NK-92 treated with Interleukin-12 subunit alpha and Interleukin-12 subunit beta, amount 100 ng/mL, for 24 hours (cell line): Measurements from ENCODE around the gene NEK6.

ENCODE experiments used
- DNase-seq: peaks from one replicate; lab custom pipeline; 2025; lab: John Stamatoyannopoulos, UW

NEK6 gene

GRCh38 chr9:124261736-124262648 lies 4.2 kb downstream of the NEK6 start:
- no peak for DNase-seq

- no peak for DNase-seq
These were observed 4.9 kb downstream of the NEK6 start for GRCh38 chr9:124262649-124262972.

GRCh38 chr9:124263213-124263612 lies 5.5 kb downstream of the NEK6 start:
- no peak for DNase-seq

GRCh38 chr9:124263800-124264426 lies 6.2 kb downstream of the NEK6 start:
- no peak for DNase-seq

DNA sequence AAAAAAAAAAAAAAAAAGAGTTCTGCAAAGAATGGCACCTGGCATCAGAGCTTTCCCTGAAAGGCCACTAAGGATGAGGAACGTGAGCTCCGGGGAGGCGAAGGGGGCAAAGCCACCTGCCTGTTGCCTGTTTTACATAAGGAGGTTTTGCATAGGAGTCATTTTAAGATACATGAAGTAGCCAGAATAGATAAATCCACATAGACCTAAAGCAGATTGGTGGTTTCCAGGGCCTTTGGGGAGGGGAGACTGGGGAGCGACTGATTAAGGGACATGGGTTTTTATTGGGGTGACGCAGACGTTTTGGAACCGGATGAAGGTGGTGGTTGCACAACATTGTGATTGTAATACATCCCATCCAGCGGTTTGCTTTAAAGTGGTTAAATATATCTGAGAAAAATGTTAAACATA lies 7.1 kb downstream of the NEK6 start:
- DNase-seq: no peak

DNA sequence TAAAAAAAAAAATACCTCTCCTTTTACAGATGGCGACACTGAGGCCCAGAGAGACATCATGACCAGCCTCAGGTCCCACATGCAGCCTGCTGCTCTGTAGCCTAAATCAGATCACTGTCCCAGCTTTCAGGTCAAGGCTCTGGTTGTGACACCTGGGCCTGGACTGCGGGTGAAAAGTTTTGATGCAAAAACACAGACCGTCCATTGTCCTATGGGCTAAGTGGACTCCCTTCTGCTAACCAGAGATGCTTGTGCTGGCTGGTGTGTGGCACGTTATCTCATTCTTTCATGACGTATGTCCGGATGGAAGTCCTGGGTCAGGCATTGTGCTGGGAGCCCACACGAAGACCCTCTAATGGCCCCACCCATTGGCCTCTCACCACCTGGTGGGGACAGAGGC lies 7.8 kb downstream of the NEK6 start:
- DNase-seq: no peak

DNA sequence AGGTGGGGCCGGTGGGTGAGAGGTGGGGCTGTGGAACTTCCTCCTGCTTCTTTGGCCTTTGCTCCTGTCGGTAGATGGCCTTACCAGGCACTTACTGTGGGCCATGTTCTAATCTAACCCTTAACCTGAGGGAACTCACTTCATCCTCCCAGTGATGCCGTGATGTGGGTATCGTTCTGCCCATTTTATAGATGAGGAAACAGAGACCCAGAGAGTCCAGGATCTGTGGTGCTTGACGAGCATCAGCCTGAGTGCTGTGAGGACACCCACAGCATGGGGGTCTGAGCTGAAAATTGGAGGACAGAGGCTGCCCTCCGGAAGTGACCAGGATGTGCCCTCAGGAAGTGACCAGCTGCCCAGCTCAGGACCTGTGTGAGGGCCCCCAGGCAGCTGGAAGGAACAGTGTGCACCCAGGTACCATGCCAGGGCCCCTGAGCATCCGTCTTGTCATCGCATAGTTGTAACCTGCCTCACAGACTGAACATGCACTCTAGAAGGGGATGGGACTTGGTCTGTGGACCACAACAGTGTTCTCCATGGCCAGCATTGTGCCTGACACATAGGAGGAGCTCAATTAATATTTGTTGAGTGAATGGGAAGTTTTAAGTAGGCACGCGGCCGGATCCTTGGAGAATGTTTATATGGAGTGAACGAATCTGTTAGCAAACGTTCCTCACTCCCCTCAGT lies 8.5 kb downstream of the NEK6 start:
- no peak for DNase-seq

DNA sequence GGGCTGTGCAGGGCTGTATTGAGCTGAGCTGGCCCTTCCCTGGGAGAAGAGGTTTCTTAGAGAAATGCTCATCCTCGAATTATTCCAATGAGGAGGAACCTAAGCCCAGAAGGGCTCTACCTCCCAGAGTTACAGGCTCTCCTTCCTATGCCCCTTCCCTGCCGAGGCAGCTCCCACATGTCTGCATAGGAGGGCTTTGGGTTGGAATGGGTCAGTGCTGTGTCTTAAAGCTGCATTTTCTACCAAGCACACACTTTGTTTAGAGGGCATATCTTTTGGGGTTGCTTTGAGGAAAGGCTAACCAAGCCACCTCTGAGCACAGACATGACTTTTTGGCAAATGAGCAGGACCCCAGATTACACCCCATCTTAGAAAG lies 9.1 kb downstream of the NEK6 start:
- DNase-seq: no peak

DNA sequence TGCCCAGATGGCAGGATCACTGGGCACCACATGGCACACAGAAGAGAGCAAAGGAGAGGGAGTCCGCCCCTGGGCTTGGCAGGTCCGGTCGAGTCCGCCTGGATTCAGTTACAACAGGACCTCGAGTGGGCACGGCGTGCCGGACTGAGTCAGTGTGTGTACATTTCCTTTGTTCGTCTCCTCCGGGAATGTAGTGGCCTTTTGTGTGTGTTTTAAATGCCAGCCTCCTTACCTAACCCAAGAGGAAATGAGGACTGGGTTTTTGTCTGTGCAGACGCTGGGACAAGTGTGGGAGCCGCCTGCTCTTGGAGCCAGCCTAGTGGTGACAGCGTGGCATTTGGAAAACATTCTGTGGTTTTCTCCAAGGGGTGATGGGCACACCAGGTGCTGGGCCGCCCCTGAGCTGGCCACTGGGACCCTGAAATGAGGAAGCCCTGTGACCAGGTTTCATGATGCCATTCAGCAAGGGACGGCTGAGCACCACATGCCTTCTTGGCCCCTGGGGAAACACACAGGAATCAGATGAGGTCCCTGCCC lies 9.6 kb downstream of the NEK6 start:
- DNase-seq: no peak

DNA sequence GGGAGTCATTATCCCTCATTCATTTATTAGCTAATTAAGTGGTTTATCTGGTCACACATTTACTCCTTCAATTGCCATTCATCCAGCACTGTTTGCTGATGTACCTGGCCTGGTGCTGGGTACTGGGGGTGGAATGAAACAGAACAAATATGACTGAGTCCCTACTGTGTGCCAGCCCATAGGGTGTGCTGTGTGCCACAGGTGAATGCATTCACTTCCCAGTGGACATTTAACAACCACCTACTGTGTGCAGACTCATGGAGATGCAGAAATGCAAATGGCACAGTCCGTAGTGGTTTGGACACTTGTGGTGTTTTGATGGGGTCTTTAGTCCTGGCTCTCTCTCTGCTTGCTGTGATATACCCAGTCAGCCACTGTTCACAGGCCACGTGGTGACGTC lies 10.5 kb downstream of the NEK6 start:
- no peak for DNase-seq

DNA sequence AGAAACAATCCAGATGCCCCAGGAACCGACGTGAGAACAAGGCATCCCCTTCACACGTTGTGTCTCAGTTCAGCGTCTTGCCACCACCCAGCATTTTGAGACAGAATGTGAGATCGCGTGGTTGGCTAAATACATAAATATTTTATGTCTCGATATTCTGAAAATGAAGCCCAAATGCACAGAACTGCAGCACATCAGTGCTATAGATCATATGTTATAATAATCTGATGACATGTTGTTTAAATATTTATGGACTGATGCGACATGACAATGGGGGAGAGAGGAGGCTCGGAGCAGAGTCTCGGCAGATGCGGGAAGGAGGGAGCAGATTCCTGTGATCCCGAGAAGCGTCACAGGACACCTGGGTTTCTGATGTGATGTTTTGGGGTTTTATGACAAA lies 10.9 kb downstream of the NEK6 start:
- no peak for DNase-seq

- DNase-seq: no peak
These were observed 11.8 kb downstream of the NEK6 start for GRCh38 chr9:124269556-124269955.

- no peak for DNase-seq
These were observed 13.0 kb downstream of the NEK6 start for GRCh38 chr9:124270504-124271335.

DNA sequence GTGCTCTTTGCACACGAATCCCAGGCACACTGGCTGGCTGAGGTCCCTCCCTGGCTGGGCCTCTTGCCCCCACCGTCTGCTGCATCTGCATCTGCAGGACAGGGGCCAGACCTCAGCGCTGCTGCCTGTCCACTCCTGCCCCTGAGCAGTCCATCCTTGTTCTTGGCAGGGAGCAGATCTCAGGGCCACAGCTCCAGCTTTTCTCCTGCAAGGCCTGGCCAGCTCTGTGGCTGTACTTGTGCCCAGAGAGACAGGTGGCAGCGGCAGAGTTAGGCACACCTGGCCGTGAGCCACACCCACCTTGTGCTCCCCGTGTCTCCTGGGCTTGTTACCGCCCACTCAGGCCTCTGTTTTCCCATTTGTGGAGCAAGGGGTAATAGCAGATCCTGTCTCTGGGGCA lies 13.9 kb downstream of the NEK6 start:
- DNase-seq: no peak

DNA sequence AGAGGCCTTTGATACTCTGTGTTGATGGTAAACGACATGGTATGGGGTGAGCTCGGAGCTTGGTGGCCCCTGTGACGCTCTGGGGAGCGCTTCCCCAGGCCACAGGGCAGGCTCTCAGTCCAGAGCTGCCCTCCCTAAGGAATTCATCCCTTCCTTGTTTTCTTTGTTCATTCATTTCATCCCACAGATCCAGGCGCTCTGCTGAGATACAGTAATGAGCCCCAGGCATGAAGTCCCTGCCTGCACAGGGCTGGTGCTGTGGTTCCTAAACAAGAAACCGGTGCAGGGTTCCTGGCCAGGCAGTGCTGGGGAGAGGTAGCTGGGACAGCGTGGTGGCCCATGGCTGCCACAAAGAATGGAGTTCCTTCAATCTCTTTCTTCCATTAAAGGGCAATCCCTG lies 14.4 kb downstream of the NEK6 start:
- no peak for DNase-seq

DNA sequence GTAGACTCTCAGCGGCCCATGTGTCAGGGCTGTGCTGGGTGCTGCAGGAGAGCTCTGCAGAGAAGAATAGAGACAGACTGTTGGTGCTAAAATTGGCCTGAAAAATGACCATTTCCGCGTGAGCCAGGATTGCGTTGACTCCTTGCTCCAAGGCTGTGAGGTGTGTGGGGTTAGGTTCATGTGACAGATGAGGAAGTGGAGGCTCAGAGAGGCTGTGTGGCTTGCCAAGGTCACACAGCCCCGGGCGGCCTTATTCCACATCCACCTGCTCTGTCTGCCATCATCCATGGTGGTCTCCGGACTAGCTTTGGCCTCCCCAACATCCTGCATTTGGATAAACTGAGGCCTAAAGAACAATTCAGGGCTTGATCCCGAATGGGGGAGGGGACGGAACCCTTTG lies 15.2 kb downstream of the NEK6 start:
- no peak for DNase-seq

DNA sequence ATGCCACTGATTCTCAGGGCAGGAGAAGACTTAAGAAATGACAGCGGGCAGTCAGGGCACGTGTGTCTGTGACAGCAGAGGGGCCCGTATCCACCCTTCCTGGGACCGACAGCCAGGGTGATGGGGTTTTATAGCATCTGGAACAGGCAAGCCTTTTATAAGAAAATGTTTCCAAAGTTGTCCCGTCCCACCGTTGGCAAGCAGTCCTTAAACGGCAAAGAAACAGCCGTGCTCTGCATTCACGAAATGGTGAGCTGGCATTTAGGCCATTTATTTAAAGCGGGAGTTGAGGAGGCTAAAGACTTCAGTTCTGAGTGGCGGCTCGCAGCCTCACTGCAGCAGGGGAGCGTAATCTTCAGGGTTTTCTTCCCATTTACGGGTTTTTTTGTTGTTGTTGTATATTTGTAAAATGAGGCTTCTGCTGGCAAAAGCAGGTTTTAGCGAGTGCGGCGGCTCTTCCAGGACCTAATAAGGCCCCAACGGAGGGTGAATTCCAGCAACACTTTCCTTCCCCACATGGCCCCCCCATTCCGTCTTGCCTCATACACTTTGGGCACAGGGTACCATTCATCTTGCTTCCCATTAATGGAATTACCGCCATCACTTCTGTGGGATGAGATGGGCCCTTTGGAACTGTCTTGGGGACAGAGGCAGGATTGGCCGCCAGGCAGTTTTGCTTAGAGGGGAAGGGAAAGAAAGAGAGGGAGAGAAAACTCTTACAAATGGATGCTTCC lies 15.8 kb downstream of the NEK6 start:
- DNase-seq: no peak

DNA sequence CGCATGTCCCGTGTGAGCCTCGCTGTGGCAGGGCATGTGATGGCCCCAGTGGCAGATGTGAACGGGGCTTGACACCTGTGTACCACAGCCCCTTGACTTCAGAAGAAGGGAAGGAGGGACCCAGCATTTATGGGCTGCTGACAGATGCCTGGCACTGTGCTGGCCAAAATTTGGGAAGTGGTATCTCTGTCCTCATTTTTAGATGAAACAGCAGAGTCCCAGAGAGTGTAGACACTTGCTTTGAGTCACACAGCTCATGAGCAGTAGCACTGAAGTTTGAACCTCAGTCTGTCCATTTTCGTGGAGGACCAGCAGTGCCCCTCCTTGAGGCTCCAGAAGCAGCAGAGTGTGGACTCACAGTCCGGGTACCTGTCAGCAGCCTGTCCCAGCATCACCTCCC lies 16.5 kb downstream of the NEK6 start:
- DNase-seq: no peak

DNA sequence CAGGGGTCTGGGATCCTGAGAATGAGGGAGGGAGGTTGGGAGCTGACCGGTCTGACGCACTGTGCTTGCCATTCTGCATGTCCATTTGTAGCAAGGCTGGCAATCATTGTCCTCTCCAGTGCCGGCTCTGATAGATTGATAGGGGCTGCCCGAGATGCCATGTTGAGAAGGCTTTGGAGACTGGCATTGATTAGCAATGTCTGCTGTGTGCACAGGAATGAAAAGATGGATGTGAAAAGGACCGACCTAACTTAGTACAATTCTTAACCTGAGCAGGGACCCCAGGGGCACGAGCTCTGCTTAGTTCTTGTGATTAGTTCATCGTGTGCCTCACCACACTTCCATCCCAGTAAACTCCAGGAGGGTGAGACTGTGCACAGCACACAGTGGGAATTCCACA lies 17.0 kb downstream of the NEK6 start:
- no peak for DNase-seq

- DNase-seq: no peak
These were observed 19.7 kb downstream of the NEK6 start for GRCh38 chr9:124277420-124277819.

- no peak for DNase-seq
These were observed 20.3 kb downstream of the NEK6 start for GRCh38 chr9:124278054-124278540.
